H9 (cell line): ENCODE data around the gene TMED5. TPM values are rescaled to one million over a fixed set of nuclear protein-coding genes. Genes with fewer than 3 reads are reported as not detected.
A peak's percentile ranks its signal among the peaks of the same experiment; 100 is the strongest.

Experiments used
- DNase-seq: peaks from one replicate; pipeline ENCODE4 v3.0.0-alpha.2; 2017
- H2AFZ ChIP-seq: one replicate; pipeline ENCODE4 v1.6.1; 2013; ENCODE audit warnings: mild to moderate bottlenecking, low read length, control low read depth, moderate library complexity
- H2AK5ac ChIP-seq: 2 replicates; pipeline ENCODE4 v1.6.1; 2013; ENCODE audit warnings: low read length, control low read depth, mixed read lengths; ENCODE audit not compliant: insufficient read length
- H2BK120ac ChIP-seq: one replicate; pipeline ENCODE4 v1.6.1; 2013; ENCODE audit warnings: low read depth, mild to moderate bottlenecking, low read length, control low read depth, inconsistent platforms; ENCODE audit not compliant: poor library complexity, severe bottlenecking
- H2BK12ac ChIP-seq: 2 replicates; pipeline ENCODE4 v1.6.1; 2013; ENCODE audit warnings: low read length, control low read depth, mixed read lengths, low read depth; ENCODE audit not compliant: insufficient read length
- H2BK15ac ChIP-seq: 2 replicates; pipeline ENCODE4 v1.6.1; 2013; ENCODE audit warnings: low read depth, low read length, control low read depth
- H2BK20ac ChIP-seq: one replicate; pipeline ENCODE4 v1.6.1; 2013; ENCODE audit warnings: low read depth, mild to moderate bottlenecking, low read length, control low read depth, inconsistent platforms; ENCODE audit not compliant: poor library complexity, severe bottlenecking
- H2BK5ac ChIP-seq: 2 replicates; pipeline ENCODE4 v1.6.1; 2013; ENCODE audit warnings: low read length, control low read depth, mixed read lengths; ENCODE audit not compliant: insufficient read length
- H3K14ac ChIP-seq: 2 replicates; pipeline ENCODE4 v1.6.1; 2013; ENCODE audit warnings: low read length, control low read depth; ENCODE audit not compliant: insufficient read depth
- H3K18ac ChIP-seq: 2 replicates; pipeline ENCODE4 v1.6.1; 2013; ENCODE audit warnings: low read depth, mild to moderate bottlenecking, mixed read lengths, low read length, control low read depth; ENCODE audit not compliant: insufficient read length
- H3K23ac ChIP-seq: 2 replicates; pipeline ENCODE4 v1.6.1; 2013; ENCODE audit warnings: low read length, control low read depth, mixed read lengths, low read depth; ENCODE audit not compliant: insufficient read length
- H3K23me2 ChIP-seq: 2 replicates; pipeline ENCODE4 v1.6.1; 2013; ENCODE audit warnings: low read depth, mild to moderate bottlenecking, mixed read lengths, low read length, control low read depth; ENCODE audit not compliant: insufficient read length, poor library complexity, severe bottlenecking
- H3K27ac ChIP-seq: 2 replicates; pipeline ENCODE4 v1.5.1; 2013; ENCODE audit warnings: low read length, control low read depth, mixed read lengths, low read depth; ENCODE audit not compliant: insufficient read length
- H3K27me3 ChIP-seq: 2 replicates; pipeline ENCODE4 v1.6.1; 2013; ENCODE audit warnings: low read length, control low read depth, inconsistent platforms; ENCODE audit not compliant: insufficient read depth
- H3K4ac ChIP-seq: 2 replicates; pipeline ENCODE4 v1.6.1; 2013; ENCODE audit warnings: low read depth, mild to moderate bottlenecking, control low read depth, inconsistent platforms, low read length, moderate library complexity
- H3K4me1 ChIP-seq: 2 replicates; pipeline ENCODE4 v1.6.1; 2013; ENCODE audit warnings: low read length, control low read depth, inconsistent platforms; ENCODE audit not compliant: insufficient read depth
- H3K4me2 ChIP-seq: 2 replicates; pipeline ENCODE4 v1.6.1; 2013; ENCODE audit warnings: low read length, control low read depth, mixed read lengths; ENCODE audit not compliant: insufficient read length, insufficient read depth
- H3K56ac ChIP-seq: 2 replicates; pipeline ENCODE4 v1.6.1; 2013; ENCODE audit warnings: low read depth, mild to moderate bottlenecking, mixed read lengths, low read length, control low read depth; ENCODE audit not compliant: insufficient read length
- H3K79me1 ChIP-seq: 2 replicates; pipeline ENCODE4 v1.6.1; 2013; ENCODE audit warnings: low read depth, mild to moderate bottlenecking, moderate library complexity, low read length, control low read depth, inconsistent platforms; ENCODE audit not compliant: insufficient read depth, poor library complexity, severe bottlenecking
- H3K79me2 ChIP-seq: 2 replicates; pipeline ENCODE4 v1.6.1; 2013; ENCODE audit warnings: low read length, control low read depth, inconsistent platforms; ENCODE audit not compliant: insufficient read depth
- H3K9ac ChIP-seq: 2 replicates; pipeline ENCODE4 v1.6.1; 2013; ENCODE audit warnings: low read length, control low read depth, mixed read lengths; ENCODE audit not compliant: insufficient read length; ENCODE audit errors: extremely low read depth
- H3K9me3 ChIP-seq: one replicate; pipeline ENCODE4 v1.6.1; 2013; ENCODE audit warnings: low read depth, low read length, inconsistent platforms; ENCODE audit not compliant: control insufficient read depth
- H3T11ph ChIP-seq: one replicate; pipeline ENCODE4 v1.6.1; 2013; ENCODE audit warnings: mild to moderate bottlenecking, low read length, control low read depth, inconsistent platforms
- H4K20me1 ChIP-seq: one replicate; pipeline ENCODE4 v1.6.1; 2013; ENCODE audit not compliant: control insufficient read depth, insufficient read length, insufficient read depth
- H4K5ac ChIP-seq: 2 replicates; pipeline ENCODE4 v1.6.1; 2013; ENCODE audit warnings: low read depth, mild to moderate bottlenecking, mixed read lengths, low read length, control low read depth; ENCODE audit not compliant: insufficient read length
- H4K8ac ChIP-seq: replicated peaks from 2 replicates; pipeline ENCODE4 v1.6.1; 2013; ENCODE audit warnings: low read length, control low read depth, mixed read lengths, low read depth; ENCODE audit not compliant: insufficient read length
- H4K91ac ChIP-seq: 2 replicates; pipeline ENCODE4 v1.6.1; 2013; ENCODE audit warnings: low read depth, mild to moderate bottlenecking, moderate library complexity, mixed read lengths, low read length, control low read depth; ENCODE audit not compliant: insufficient read length
- H3K27ac Mint-ChIP-seq, 3 experiments: 2 replicates in 2 of 3; 3 replicates in 1 of 3; pipeline ENCODE4 v1.8.0; 2020 to 2021; ENCODE audit warnings: mixed read lengths in 3 of 3, mild to moderate bottlenecking in 1 of 3, moderate library complexity in 1 of 3
- H3K27me3 Mint-ChIP-seq: 2 replicates; pipeline ENCODE4 v1.8.0; 2021; ENCODE audit warnings: low read depth, mild to moderate bottlenecking, moderate library complexity, mixed read lengths
- H3K36me3 Mint-ChIP-seq, 3 experiments: 2 replicates in 2 of 3; 3 replicates in 1 of 3; pipeline ENCODE4 v1.8.0; 2020 to 2021; ENCODE audit warnings: low read depth in 3 of 3, mixed read lengths in 3 of 3; ENCODE audit not compliant: insufficient read depth in 1 of 3
- H3K4me1 Mint-ChIP-seq, 2 experiments: 2 replicates each; pipeline ENCODE4 v1.8.0; 2020; ENCODE audit warnings: mixed read lengths in 2 of 2
- H3K4me3 Mint-ChIP-seq, 2 experiments: 2 replicates in 1 of 2; 3 replicates in 1 of 2; pipeline ENCODE4 v1.8.0; 2020 to 2021; ENCODE audit warnings: mild to moderate bottlenecking in 2 of 2, mixed read lengths in 2 of 2, moderate library complexity in 1 of 2
- H3K9me3 Mint-ChIP-seq, 2 experiments: 2 replicates in 1 of 2; 3 replicates in 1 of 2; pipeline ENCODE4 v1.8.0; 2020; ENCODE audit warnings: mild to moderate bottlenecking in 2 of 2, mixed read lengths in 2 of 2, moderate library complexity in 1 of 2
- CTCF ChIP-seq: fragments of 200-600 bp; sonication (generic); conservative IDR thresholded peaks from 3 replicates; pipeline ENCODE4 v1.8.0; 2021; ENCODE audit warnings: antibody characterized with exemption, mild to moderate bottlenecking
- WGBS: extraction: QIAGEN DNeasy Blood & Tissue Kit; methylation state at CpG from one replicate; pipeline ENCODE4 v1.1.7; 2013; ENCODE audit warnings: missing lambda C conversion rate, low lambda C conversion rate, mixed read lengths; ENCODE audit not compliant: insufficient read length; ENCODE audit errors: extremely low coverage; 5-methylcytosine and 5-hydroxymethylcytosine counted together
- total RNA-seq: library from RNA; stranded (reverse); gene quantifications from 2 replicates; pipeline ENCODE4 v1.2.1, GENCODE V29; 2021

Gene TMED5
- total RNA-seq, 1 experiment from 2014 or later = 35.0 TPM

DNA sequence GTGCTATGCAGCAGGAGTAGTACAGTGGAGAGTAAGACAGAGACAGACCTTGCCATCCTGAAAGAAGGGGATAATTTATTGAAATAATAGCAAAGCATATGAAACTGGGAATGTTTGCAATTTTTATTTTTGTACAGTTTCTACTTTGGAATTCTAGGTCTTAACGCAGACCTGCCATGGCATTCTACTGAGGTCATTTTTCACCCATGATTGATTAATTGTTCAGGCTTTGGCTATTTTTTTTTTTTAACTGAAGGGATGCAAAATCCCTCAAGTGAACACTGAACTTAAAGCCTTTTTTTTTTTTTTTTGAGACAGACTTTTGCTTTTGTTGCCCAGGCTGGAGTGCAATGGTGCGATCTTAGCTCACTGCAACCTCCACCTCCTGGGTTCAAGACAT, 74.0 kb downstream of the TMED5 start:
- no peaks in the 10 kb centered on the region for H3K23me2 ChIP-seq
- H2BK12ac ChIP-seq = no peak overlapping the region
- H2AK5ac ChIP-seq = no peak overlapping the region
- no peak overlapping the region for H3K56ac ChIP-seq
- no peak overlapping the region for H4K8ac ChIP-seq
- H2AFZ ChIP-seq = no peak overlapping the region
- H4K20me1 ChIP-seq = no peaks in the 10 kb centered on the region
- no peak overlapping the region for H3K27ac ChIP-seq
- H3K18ac ChIP-seq = no peak overlapping the region
- H3K79me1 ChIP-seq = peaks cover 3% of the 10 kb centered on the region
- peaks cover 5 to 7% of the 10 kb centered on the region in 2 experiments; a peak in 1 of 5 replicates for H3K9me3 Mint-ChIP-seq
- no peak overlapping the region for H4K91ac ChIP-seq
- H3T11ph ChIP-seq = no peak overlapping the region
- H3K4me3 Mint-ChIP-seq = no peak overlapping the region
- no peaks in the 10 kb centered on the region for H3K9me3 ChIP-seq
- no peaks in the 10 kb centered on the region; the same call in 1 of the 2 replicates for H3K4me1 ChIP-seq
- no peak overlapping the region for H3K14ac ChIP-seq
- peaks cover 56% of the 10 kb centered on the region; the same call in 1 of the 2 replicates for H3K79me2 ChIP-seq
- no peak overlapping the region for H3K4ac ChIP-seq
- H3K23ac ChIP-seq = no peak overlapping the region
- H2BK15ac ChIP-seq = no peak overlapping the region
- peaks cover 25 to 39% of the 10 kb centered on the region in 2 experiments for H3K4me1 Mint-ChIP-seq
- WGBS = no CpG with 5 or more reads among the region's 2 CpGs
- no peak for TF ChIP-seq CTCF
- no peak overlapping the region for H3K9ac ChIP-seq
- H3K36me3 Mint-ChIP-seq = peaks cover 46 to 61% (median 59%) of the 10 kb centered on the region in 3 experiments
- H2BK20ac ChIP-seq = no peak overlapping the region
- no peak overlapping the region for H2BK5ac ChIP-seq
- H3K27me3 ChIP-seq = no peaks in the 10 kb centered on the region
- H3K27me3 Mint-ChIP-seq = no peaks in the 10 kb centered on the region
- no peak for DNase-seq
- no peak overlapping the region for H4K5ac ChIP-seq
- H2BK120ac ChIP-seq = no peak overlapping the region
- no peak overlapping the region for H3K4me2 ChIP-seq
- peak overlapping the region in 2 of 3 experiments; percentile 37 to 41; a peak in 4 of 7 replicates for H3K27ac Mint-ChIP-seq
